ENCODE data around the gene ZSCAN16. TPM values are rescaled to one million over a fixed set of nuclear protein-coding genes. Genes with fewer than 3 reads are reported as not detected.

Gene ZSCAN16
- total and polyA plus RNA-seq, 2 of the 13 experiments (the other 11 are each of a cell fraction or from before 2014, with no cell fraction given) = 5.7 to 12.7 TPM

DNA sequence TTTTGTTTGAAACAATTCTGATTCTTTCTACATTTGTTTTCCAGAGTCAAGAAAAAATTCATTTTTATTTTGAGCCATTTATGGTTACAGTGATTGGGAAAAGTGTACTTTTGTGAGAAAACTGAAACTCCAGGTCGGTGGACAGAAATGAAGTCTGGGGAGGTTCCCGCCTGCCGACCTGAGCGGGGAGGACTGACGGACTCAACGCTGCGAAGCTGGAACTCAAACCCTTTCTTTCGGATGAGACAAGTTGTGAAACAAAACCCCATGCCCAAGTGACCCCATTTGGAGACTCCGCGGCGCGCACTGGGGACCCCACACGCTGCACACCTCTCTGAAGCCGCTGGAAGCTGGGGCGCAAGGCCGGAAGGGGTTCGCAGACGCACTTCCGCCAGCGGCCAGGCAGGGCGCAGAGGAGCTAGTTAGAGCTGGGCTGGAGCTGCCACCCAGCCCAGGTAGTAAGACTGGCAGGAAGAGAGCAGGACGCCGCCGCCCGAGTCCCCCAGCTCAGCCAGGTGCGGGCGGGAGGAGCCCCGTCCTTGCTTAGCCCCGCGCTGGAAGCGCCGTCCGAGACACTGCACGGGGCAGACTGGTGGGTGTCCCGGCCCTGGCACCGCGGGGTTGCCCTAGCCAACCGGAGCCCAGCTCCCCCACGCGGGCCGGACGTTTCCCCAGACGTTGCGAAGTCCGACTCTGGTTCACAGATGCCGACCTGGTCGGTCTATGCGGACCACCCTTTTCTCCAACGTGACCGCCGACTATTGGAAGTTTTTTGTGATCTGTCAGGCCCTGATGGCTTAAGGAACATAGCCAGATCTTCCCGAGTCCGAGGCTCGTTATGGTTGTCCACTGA, 19.8 kb upstream of the ZSCAN16 start (continued):
- TF ChIP-seq KDM5A (IDR thresholded peaks at IDR 0.05; ENCODE audit: borderline replicate concordance, low read length) (peak; percentile 36; the same call in 1 of the 2 replicates), TRIM22 (IDR thresholded peaks at IDR 0.05) (no peak), MTF2 (CRISPR knock-in tag; IDR thresholded peaks at IDR 0.05; ENCODE audit: borderline replicate concordance) (peak; percentile 88; the same call in 1 of the 2 replicates), SMARCC2 (IDR thresholded peaks at IDR 0.05) (no peak), CCAR2 (optimal IDR thresholded peaks at IDR 0.05; ENCODE audit: low read depth, low read length) (no peak), EED (CRISPR knock-in tag; IDR thresholded peaks at IDR 0.05) (peak; percentile 95; the same call in 1 of the 2 replicates), HCFC1 (IDR thresholded peaks at IDR 0.05; ENCODE audit: low read depth, low read length) (0 out of 2 replicates have a peak, but pooled peaks have one; percentile 31), ZBTB34 (CRISPR knock-in tag; IDR thresholded peaks at IDR 0.05) (no peak), PHF8 (CRISPR knock-in tag; IDR thresholded peaks at IDR 0.05) (peak; percentile 96), ZNF605 (CRISPR knock-in tag; IDR thresholded peaks at IDR 0.05) (0 out of 2 replicates have a peak, but pooled peaks have one; percentile 57), TRIM24 (CRISPR knock-in tag; IDR thresholded peaks at IDR 0.05) (no peak), MATR3 (CRISPR knock-in tag; IDR thresholded peaks at IDR 0.05) (no peak), RNF219 (CRISPR knock-in tag; IDR thresholded peaks at IDR 0.05) (no peak), HMG20B (CRISPR knock-in tag; conservative IDR thresholded peaks at IDR 0.05) (peak; percentile 44; the same call in 1 of the 2 replicates), MIXL1 (CRISPR knock-in tag; IDR thresholded peaks at IDR 0.05) (no peak; the same call in none of the 2 replicates), GATA4 (IDR thresholded peaks at IDR 0.05; ENCODE audit: borderline replicate concordance, low read depth) (peak; percentile 80), ZNF619 (CRISPR knock-in tag; IDR thresholded peaks at IDR 0.05) (0 out of 2 replicates have a peak, but pooled peaks have one; percentile 42), TFDP1 (CRISPR knock-in tag; IDR thresholded peaks at IDR 0.05; ENCODE audit: borderline replicate concordance) (no peak)
- TF ChIP-seq, protein P1, sequence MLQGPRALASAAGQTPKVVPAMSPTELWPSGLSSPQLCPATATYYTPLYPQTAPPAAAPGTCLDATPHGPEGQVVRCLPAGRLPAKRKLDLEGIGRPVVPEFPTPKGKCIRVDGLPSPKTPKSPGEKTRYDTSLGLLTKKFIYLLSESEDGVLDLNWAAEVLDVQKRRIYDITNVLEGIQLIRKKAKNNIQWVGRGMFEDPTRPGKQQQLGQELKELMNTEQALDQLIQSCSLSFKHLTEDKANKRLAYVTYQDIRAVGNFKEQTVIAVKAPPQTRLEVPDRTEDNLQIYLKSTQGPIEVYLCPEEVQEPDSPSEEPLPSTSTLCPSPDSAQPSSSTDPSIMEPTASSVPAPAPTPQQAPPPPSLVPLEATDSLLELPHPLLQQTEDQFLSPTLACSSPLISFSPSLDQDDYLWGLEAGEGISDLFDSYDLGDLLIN (CRISPR knock-in tag; IDR thresholded peaks at IDR 0.05; ENCODE audit: borderline replicate concordance) = peak; percentile 87; the same call in 1 of the 2 replicates
- TF ChIP-seq, protein P2, sequence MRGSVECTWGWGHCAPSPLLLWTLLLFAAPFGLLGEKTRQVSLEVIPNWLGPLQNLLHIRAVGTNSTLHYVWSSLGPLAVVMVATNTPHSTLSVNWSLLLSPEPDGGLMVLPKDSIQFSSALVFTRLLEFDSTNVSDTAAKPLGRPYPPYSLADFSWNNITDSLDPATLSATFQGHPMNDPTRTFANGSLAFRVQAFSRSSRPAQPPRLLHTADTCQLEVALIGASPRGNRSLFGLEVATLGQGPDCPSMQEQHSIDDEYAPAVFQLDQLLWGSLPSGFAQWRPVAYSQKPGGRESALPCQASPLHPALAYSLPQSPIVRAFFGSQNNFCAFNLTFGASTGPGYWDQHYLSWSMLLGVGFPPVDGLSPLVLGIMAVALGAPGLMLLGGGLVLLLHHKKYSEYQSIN (CRISPR knock-in tag; IDR thresholded peaks at IDR 0.05; ENCODE audit: borderline replicate concordance) = no peak
